GM15510 (cell line): Measurements from ENCODE around the gene TOP1.

Experiments
- POLR2A ChIP-seq: IDR thresholded peaks from 3 replicates; pipeline ENCODE4 v1.6.1; 2011; ENCODE audit warnings: borderline replicate concordance; ENCODE audit not compliant: insufficient read length; ENCODE audit errors: extremely low read depth

Gene TOP1

GRCh38 chr20:40997116-40997515 is 31.5 kb upstream of the TOP1 start:
- no peak for TF ChIP-seq POLR2A

- TF ChIP-seq POLR2A = no peak
Observed at GRCh38 chr20:40999841-41000240, 28.8 kb upstream of the TOP1 start.

- TF ChIP-seq POLR2A = no peak
Observed at GRCh38 chr20:41000628-41001027, 28.0 kb upstream of the TOP1 start.

GRCh38 chr20:41001497-41001896 is 27.1 kb upstream of the TOP1 start:
- no peak for TF ChIP-seq POLR2A

- no peak for TF ChIP-seq POLR2A
Observed at GRCh38 chr20:41002842-41003142, 25.8 kb upstream of the TOP1 start.

GRCh38 chr20:41003143-41003935 is 25.3 kb upstream of the TOP1 start:
- TF ChIP-seq POLR2A = no peak

GRCh38 chr20:41004531-41005360 is 23.9 kb upstream of the TOP1 start:
- TF ChIP-seq POLR2A = no peak

GRCh38 chr20:41005361-41005729 is 23.3 kb upstream of the TOP1 start:
- no peak for TF ChIP-seq POLR2A

- TF ChIP-seq POLR2A = no peak
Observed at GRCh38 chr20:41006126-41006935, 22.3 kb upstream of the TOP1 start.

- TF ChIP-seq POLR2A = no peak
Observed at GRCh38 chr20:41006936-41007474, 21.6 kb upstream of the TOP1 start.

- no peak for TF ChIP-seq POLR2A
Observed at GRCh38 chr20:41007481-41007880, 21.1 kb upstream of the TOP1 start.

GRCh38 chr20:41009946-41010345 is 18.7 kb upstream of the TOP1 start:
- no peak for TF ChIP-seq POLR2A

- TF ChIP-seq POLR2A = no peak
Observed at GRCh38 chr20:41011551-41012067, 17.0 kb upstream of the TOP1 start.

- no peak for TF ChIP-seq POLR2A
Observed at GRCh38 chr20:41014561-41015088, 14.0 kb upstream of the TOP1 start.
